Stimulated activated CD8-positive, alpha-beta memory T cell treated with anti-CD3 and anti-CD28 coated beads, Interleukin-12 subunit alpha, Interleukin-12 subunit beta, amount 100 ng/mL, for 4 hours (primary cell): ENCODE data around the gene KRTAP10-12.

Experiments used
- DNase-seq: peaks from one replicate; pipeline ENCODE4 v3.0.0-alpha.2; 2020; ENCODE audit warnings: low read depth

Gene KRTAP10-12

DNA sequence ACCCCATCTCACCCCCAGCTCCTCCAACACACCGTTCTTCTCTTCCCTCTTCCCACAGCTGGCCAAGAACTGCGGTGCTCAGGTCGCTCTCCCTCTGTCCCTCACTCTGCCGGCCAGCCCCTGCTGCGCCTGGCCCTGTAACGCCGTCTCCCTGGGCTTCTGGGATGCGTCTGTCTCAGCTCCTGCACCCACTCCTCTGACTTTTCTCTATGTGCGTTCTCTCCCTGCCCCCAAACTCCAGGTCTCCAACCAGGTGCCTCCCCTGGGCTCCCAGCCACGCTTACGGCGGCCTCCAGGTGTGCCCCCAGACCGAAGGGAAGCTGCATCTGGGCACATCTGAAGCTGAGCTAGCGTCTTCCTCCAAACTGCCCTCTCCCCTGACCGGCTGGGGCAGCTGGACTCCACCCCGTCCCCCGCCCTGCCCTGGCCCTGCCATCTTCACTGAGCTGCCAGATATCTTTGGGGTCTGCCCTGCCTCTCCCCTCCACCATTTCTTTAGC is 2.6 kb downstream of the KRTAP10-12 start:
- DNase-seq, result no peak

DNA sequence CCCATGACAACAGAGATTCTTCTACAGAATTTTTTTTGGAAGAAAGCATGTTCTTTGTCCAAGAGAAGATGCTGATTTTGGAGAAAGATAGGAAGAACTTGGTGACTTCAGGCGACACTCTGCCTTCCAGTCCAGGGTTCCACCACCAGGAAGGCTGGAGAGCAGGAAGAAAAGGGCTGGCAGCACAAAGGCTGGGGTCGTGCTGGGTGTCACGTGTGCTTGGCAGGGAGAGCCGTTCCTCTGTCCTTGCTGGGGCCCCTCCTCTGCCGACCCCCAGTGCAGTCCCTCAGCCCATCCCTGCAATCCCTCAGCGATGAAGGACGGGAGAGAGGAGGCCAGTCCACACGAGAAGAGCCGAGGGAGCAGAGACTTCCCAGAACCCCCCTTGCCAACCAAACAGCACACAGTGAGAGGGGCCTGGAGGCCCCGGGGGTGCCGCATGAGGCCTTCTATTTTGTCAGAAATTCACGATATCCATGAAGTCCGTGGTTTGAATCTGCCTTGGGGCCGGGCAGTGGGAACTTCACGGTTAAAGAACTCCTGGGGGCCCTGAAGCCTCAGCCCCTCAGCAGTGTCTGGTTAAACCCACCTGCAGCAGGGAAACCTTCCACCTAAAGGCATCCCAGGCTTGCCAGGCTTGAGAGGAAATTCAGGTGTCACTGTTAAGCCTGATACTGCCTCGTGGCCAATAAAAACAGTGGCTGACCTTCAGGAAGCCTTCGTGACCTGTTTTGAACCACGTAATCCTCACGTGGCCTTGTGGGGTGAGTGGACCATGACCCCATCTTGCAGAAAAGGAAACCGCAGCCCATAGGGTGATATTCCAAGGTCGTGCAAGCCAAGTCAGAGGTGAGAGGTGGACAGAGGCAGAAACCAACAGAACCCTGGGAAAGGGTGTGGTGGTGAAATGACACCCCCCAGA is 3.4 kb downstream of the KRTAP10-12 start:
- no peak for DNase-seq

GRCh38 chr21:44701023-44701400 is 4.0 kb downstream of the KRTAP10-12 start:
- DNase-seq, result no peak

DNA sequence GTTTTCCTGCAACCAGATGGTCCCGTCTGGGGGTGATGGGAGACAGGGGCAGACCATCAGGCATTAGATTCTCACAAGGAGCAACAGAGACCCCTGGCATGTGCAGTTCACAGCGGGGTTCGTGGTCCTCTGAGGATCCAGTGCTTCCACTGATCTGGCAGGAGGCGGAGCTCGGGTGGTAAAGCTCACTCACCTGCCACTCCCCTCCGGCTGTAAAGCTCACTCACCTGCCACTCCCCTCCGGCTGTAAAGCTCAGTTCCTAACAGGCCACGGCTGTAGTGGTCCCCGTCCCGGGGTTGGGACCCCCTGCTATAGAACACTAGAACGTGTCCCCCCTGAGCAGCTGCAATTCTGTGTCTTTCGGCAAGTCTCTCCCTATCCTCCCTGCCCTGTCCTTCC is 4.6 kb downstream of the KRTAP10-12 start:
- DNase-seq, result no peak

- DNase-seq, result no peak
These were observed 5.4 kb downstream of the KRTAP10-12 start for GRCh38 chr21:44702111-44702972.

- DNase-seq, result no peak
These were observed 6.2 kb downstream of the KRTAP10-12 start for GRCh38 chr21:44702973-44703730.

DNA sequence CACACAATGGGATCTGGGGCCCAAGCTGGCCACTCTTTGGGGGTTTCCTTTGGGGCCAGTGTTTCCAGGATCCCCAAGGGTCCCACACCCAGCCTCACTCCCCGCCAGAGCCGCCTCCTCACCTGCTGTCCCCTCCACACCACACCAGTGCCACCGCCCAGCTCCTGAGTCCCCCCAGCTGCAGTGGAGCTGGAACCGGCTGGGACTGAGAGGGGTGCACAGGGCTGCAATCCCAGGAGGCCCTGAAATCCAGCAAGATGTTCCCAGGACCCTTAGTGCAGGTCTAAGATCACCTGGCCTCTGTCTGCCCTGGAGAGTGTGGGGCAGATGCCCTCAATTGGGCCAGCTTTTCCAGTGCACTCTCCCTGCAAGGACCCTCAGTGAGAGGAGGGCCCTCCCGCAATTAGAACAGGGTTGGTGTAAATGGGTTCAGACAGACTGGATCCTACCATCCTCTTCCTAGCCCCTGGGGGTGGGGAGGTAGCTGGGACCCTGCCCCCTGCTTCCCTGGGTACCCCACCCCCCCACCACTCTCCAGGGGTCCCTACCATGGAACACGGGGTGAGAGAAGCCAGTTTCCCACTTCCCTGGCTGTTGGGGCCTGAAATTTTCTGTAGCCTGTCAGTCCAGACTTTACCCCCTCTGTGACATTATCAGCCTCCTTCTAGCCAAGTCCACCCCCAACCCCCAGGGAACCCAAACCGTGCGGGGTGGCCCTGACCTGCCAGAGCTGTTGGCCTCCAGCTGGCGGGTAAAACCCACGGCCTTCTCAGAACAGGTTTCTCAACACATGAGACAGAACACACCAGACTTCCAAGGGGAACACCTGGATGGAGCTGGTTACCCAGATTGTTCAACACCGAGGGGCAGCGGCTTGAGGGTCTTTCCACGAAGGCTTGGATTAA is 7.0 kb downstream of the KRTAP10-12 start:
- no peak for DNase-seq

GRCh38 chr21:44704636-44705001 is 7.6 kb downstream of the KRTAP10-12 start:
- no peak for DNase-seq

GRCh38 chr21:44706026-44706705 is 9.2 kb downstream of the KRTAP10-12 start:
- no peak for DNase-seq

GRCh38 chr21:44706706-44707581 is 10.0 kb downstream of the KRTAP10-12 start:
- no peak for DNase-seq

GRCh38 chr21:44708213-44708865 is 11.4 kb downstream of the KRTAP10-12 start:
- DNase-seq, result no peak

DNA sequence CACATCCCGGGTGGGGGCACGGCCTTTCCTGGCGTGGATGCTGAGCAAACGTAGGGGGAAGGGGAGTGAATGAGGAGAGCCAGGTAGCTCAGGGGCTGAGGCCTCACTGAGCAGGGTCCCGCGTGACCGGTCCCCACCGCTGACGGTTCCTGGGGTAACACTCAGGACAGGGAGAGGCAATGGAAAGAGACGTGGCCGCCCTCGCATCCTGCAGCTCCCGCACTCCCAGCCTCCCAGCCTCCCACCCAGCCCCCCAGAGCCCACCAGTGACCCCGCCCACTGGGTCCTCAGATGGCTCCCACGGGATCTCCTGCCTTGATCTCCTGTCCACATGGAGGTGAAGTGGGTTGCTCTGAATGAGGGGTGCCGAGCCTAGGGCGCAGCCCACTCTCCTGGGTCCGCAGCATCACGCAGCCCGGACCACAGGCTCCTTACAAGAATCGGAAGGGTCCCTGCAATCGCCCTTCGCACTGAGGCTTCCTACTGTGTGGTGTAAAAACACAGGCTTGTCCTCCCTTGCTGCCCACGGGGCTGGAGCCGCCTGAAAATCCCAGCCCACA is 12.0 kb downstream of the KRTAP10-12 start:
- no peak for DNase-seq

DNA sequence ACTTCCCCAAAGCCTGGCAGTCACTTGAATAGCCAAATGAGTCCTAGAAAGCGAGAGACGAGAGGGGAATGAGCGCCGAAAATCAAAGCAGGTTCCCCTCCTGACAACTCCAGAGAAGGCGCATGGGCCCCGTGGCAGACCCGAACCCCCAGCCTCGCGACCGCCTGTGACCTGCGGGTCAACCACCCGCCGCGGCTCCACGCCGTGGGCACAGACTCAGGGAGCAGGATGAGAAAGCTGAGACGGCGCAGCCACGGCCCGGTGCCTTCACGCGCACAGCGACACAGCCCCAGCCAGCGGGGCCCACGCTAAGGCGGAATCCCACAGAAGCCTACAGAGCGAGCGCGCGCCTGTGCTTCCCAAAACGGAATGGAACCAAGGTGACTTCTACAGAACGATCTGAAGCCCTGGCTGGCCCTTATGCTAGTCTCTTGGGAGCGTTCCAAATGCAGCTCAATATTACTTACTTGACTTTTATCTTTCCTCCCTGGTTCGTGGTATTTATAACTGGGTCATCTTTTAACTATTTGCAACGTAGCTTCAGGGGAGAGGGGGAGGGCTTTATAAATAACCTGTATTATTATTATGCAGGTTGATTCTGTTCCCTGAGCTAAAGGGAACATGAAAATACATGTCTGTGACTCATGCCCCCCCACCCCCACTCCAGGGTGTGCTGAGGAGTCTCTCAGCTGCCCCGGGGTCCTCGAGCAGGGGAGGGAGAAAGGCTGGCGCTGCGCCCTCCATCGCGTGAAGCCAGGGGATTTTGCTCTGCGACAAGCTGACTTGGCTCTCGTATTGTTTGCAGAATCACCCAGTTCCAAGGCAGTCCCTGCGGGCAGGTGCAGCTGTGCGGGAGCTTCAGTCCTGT is 12.7 kb downstream of the KRTAP10-12 start:
- DNase-seq, result no peak

- no peak for DNase-seq
These were observed 13.3 kb downstream of the KRTAP10-12 start for GRCh38 chr21:44710294-44710665.

- DNase-seq, result no peak
These were observed 13.9 kb downstream of the KRTAP10-12 start for GRCh38 chr21:44710756-44711326.

DNA sequence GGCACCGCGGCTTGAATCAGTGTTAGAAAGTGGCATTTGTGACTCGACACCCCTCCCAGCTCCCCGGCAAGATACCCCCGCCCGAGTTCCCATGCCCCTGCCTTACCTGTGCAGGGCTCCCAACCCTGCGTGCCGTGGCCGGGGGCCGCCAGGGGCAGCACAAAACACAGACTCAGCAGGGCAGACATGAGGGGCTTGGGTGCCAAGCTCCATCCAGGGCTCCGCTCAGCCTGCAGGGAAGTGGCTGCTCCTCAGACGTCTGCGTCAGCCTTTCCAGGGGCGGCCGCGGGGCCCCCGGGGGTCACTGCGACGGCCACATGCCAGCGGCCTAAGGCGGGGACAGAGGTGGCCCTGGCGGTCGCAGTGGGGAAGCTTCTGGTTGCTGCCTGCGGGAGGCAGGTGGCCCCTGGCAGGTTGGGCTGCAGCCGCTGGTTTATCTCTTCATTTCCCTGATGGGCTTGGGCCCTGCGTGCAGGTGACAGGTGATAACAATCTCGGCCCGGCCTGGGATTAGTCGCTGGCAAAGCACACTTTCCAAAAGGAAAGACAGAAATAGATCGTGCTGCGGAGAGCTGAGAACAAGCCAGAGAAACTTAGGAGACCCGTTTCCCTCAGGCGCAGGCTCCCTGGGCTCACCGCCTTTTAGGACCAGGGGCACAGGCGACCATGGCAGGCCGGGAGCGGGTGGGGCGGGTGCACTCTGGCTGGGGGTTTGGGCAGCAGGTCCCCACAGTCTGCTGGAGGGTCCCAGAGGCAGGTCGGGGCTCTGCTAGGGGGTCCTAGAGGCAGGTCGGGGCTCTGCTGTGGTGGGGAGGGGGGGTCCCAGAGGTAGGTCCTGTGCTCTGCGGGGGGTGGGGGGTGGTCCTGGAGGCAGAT is 14.6 kb downstream of the KRTAP10-12 start, which contains the start of gene TSPEAR:
Gene TSPEAR, minus strand, starts transcription at position 246 of the 876 bp plus-strand sequence. Its CDS starts 58 bp downstream, at position 188.
- no peak for DNase-seq
